SK-N-SH treated with all-trans-retinoic acid at 6 μM for 48 hours (cell line): ENCODE results near the gene IGF1.

Source experiments
- ATAC-seq: fragments of 200-7000 bp; cut with Tn5 transposase; 3 replicates; pipeline ENCODE4 v1.9.1; 2020; ENCODE audit warnings: mild to moderate bottlenecking, moderate library complexity
- ARNTL ChIP-seq: fragments of 450-650 bp; formaldehyde crosslinking; IDR thresholded peaks from 2 replicates; pipeline ENCODE4 v1.5.0; 2020; ENCODE audit warnings: low read depth, mild to moderate bottlenecking, moderate library complexity, borderline replicate concordance
- BACH2 ChIP-seq: fragments of 250-450 bp; sonication (Bioruptor Pico); IDR thresholded peaks from 2 replicates; pipeline ENCODE4 v1.9.0; 2021; ENCODE audit warnings: mild to moderate bottlenecking, borderline replicate concordance
- CSDC2 ChIP-seq: fragments of 250-450 bp; sonication (Bioruptor Pico); IDR thresholded peaks from 2 replicates; pipeline ENCODE4 v1.5.0; 2020; ENCODE audit warnings: mild to moderate bottlenecking, moderate library complexity
- ESRRG ChIP-seq: fragments of 250-450 bp; sonication (Bioruptor Pico); IDR thresholded peaks from 2 replicates; pipeline ENCODE4 v1.6.1; 2021; ENCODE audit warnings: mild to moderate bottlenecking
- GLIS3 ChIP-seq: fragments of 250-450 bp; sonication (Bioruptor Pico); IDR thresholded peaks from 2 replicates; pipeline ENCODE4 v1.5.0; 2020; ENCODE audit warnings: mild to moderate bottlenecking, moderate library complexity
- ISL1 ChIP-seq: fragments of 250-450 bp; sonication (Bioruptor Pico); IDR thresholded peaks from 2 replicates; pipeline ENCODE4 v2.1.2; 2022; ENCODE audit warnings: mild to moderate bottlenecking, moderate library complexity
- POU6F1 ChIP-seq: fragments of 250-450 bp; sonication (Bioruptor Pico); IDR thresholded peaks from 2 replicates; pipeline ENCODE4 v1.8.0; 2021; ENCODE audit warnings: low read depth, mild to moderate bottlenecking, moderate library complexity, borderline replicate concordance
- PPARA ChIP-seq: fragments of 250-450 bp; sonication (Bioruptor Pico); IDR thresholded peaks from 2 replicates; pipeline ENCODE4 v1.5.0; 2020; ENCODE audit warnings: mild to moderate bottlenecking, borderline replicate concordance
- RARB ChIP-seq: fragments of 250-450 bp; sonication (Bioruptor Pico); IDR thresholded peaks from 2 replicates; pipeline ENCODE4 v1.8.0; 2021; ENCODE audit warnings: mild to moderate bottlenecking, moderate library complexity
- SNAI2 ChIP-seq: fragments of 250-450 bp; sonication (Bioruptor Pico); IDR thresholded peaks from 2 replicates; pipeline ENCODE4 v1.5.0; 2020; ENCODE audit warnings: mild to moderate bottlenecking, moderate library complexity
- TCF4 ChIP-seq: fragments of 250-450 bp; sonication (Bioruptor Pico); IDR thresholded peaks from 2 replicates; pipeline ENCODE4 v1.8.0; 2021; ENCODE audit warnings: mild to moderate bottlenecking, moderate library complexity, borderline replicate concordance
- TOX ChIP-seq: fragments of 250-450 bp; sonication (Bioruptor Pico); IDR thresholded peaks from 2 replicates; pipeline ENCODE4 v1.8.0; 2021; ENCODE audit warnings: mild to moderate bottlenecking, moderate library complexity, borderline replicate concordance
- ZC3H10 ChIP-seq: fragments of 250-450 bp; sonication (Bioruptor Pico); IDR thresholded peaks from 2 replicates; pipeline ENCODE4 v1.5.1; 2021; ENCODE audit warnings: mild to moderate bottlenecking, moderate library complexity
- ZFP3 ChIP-seq: fragments of 250-450 bp; sonication (Bioruptor Pico); IDR thresholded peaks from 2 replicates; pipeline ENCODE4 v1.5.0; 2020; ENCODE audit warnings: mild to moderate bottlenecking, moderate library complexity
- ZNF565 ChIP-seq: fragments of 450-650 bp; formaldehyde crosslinking; conservative IDR thresholded peaks from 2 replicates; pipeline ENCODE4 v1.5.0; 2020; ENCODE audit warnings: low read depth, mild to moderate bottlenecking, moderate library complexity
- ZNF70 ChIP-seq: fragments of 450-650 bp; formaldehyde crosslinking; IDR thresholded peaks from 2 replicates; pipeline ENCODE4 v1.5.0; 2020; ENCODE audit warnings: mild to moderate bottlenecking, moderate library complexity
- ZNF8 ChIP-seq: fragments of 450-650 bp; formaldehyde crosslinking; IDR thresholded peaks from 2 replicates; pipeline ENCODE4 v1.5.0; 2020; ENCODE audit warnings: mild to moderate bottlenecking, moderate library complexity
- TF ChIP-seq, protein P1 (sequence below): fragments of 250-450 bp; sonication (Bioruptor Pico); IDR thresholded peaks from 2 replicates; pipeline ENCODE4 v1.5.0; 2020; ENCODE audit warnings: mild to moderate bottlenecking, moderate library complexity
- TF ChIP-seq, protein P2 (sequence below): fragments of 250-450 bp; sonication (Bioruptor Pico); IDR thresholded peaks from 2 replicates; pipeline ENCODE4 v1.5.1; 2021; ENCODE audit warnings: mild to moderate bottlenecking, moderate library complexity
- TF ChIP-seq, protein P3 (sequence below): fragments of 250-450 bp; sonication (Bioruptor Pico); IDR thresholded peaks from 2 replicates; pipeline ENCODE4 v1.8.0; 2020; ENCODE audit warnings: mild to moderate bottlenecking, moderate library complexity, borderline replicate concordance
- TF ChIP-seq, protein P4 (sequence below): fragments of 250-450 bp; sonication (Bioruptor Pico); IDR thresholded peaks from 2 replicates; pipeline ENCODE4 v1.5.1; 2020; ENCODE audit warnings: low read depth, mild to moderate bottlenecking, moderate library complexity

Gene IGF1

DNA sequence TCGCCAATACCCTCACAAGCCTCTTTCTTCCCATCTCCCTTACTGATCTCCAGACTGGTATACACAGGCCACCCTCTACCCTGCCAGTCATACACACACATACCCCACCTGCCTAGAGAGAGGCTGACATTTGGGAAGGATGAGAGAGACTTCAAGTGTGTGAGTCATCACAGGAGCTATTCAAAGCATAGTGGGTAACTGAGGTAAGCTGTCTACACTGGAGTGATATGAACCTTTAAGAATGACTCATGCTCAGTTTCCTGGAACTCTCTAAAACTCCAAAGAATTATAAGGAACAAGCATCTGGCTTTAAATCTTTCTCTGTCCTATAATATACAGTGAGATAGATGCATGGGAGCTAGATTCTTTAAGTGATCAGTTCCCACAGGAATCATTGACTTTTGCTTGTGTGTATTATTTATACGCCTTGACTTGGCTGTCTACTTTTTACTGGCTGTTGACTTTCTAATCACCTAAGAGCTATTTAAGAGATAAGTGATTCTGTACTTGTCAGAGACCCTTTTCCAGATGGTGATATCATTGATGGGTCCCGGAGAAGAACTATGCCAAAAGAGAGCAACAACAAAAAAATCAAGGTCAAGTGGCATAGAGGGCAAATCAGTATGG is 5.8 kb downstream of the IGF1 start (continued):
- TF ChIP-seq, protein P1, sequence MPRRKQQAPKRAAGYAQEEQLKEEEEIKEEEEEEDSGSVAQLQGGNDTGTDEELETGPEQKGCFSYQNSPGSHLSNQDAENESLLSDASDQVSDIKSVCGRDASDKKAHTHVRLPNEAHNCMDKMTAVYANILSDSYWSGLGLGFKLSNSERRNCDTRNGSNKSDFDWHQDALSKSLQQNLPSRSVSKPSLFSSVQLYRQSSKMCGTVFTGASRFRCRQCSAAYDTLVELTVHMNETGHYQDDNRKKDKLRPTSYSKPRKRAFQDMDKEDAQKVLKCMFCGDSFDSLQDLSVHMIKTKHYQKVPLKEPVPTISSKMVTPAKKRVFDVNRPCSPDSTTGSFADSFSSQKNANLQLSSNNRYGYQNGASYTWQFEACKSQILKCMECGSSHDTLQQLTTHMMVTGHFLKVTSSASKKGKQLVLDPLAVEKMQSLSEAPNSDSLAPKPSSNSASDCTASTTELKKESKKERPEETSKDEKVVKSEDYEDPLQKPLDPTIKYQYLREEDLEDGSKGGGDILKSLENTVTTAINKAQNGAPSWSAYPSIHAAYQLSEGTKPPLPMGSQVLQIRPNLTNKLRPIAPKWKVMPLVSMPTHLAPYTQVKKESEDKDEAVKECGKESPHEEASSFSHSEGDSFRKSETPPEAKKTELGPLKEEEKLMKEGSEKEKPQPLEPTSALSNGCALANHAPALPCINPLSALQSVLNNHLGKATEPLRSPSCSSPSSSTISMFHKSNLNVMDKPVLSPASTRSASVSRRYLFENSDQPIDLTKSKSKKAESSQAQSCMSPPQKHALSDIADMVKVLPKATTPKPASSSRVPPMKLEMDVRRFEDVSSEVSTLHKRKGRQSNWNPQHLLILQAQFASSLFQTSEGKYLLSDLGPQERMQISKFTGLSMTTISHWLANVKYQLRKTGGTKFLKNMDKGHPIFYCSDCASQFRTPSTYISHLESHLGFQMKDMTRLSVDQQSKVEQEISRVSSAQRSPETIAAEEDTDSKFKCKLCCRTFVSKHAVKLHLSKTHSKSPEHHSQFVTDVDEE (CRISPR knock-in tag) = no peak
- TF ChIP-seq ZNF8 (CRISPR knock-in tag) (no peak), ZC3H10 (CRISPR knock-in tag) (no peak), TOX (CRISPR knock-in tag) (no peak)
- TF ChIP-seq, all 23 proteins: peak for 0

- ATAC-seq = no peak
Observed at GRCh38 chr12:102472496-102472895, 7.9 kb downstream of the IGF1 start.

GRCh38 chr12:102471556-102471955 is 8.8 kb downstream of the IGF1 start:
- ATAC-seq = no peak; the same call in 2 of the 3 replicates
- TF ChIP-seq, protein P2, sequence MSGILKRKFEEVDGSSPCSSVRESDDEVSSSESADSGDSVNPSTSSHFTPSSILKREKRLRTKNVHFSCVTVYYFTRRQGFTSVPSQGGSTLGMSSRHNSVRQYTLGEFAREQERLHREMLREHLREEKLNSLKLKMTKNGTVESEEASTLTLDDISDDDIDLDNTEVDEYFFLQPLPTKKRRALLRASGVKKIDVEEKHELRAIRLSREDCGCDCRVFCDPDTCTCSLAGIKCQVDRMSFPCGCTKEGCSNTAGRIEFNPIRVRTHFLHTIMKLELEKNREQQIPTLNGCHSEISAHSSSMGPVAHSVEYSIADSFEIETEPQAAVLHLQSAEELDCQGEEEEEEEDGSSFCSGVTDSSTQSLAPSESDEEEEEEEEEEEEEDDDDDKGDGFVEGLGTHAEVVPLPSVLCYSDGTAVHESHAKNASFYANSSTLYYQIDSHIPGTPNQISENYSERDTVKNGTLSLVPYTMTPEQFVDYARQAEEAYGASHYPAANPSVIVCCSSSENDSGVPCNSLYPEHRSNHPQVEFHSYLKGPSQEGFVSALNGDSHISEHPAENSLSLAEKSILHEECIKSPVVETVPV (CRISPR knock-in tag) = no peak
- TF ChIP-seq TOX (CRISPR knock-in tag) = no peak
- TF ChIP-seq ZNF70 (CRISPR knock-in tag) = no peak
- TF ChIP-seq PPARA (CRISPR knock-in tag) = no peak
- TF ChIP-seq, protein P1 (CRISPR knock-in tag) = no peak
- TF ChIP-seq, protein P3, sequence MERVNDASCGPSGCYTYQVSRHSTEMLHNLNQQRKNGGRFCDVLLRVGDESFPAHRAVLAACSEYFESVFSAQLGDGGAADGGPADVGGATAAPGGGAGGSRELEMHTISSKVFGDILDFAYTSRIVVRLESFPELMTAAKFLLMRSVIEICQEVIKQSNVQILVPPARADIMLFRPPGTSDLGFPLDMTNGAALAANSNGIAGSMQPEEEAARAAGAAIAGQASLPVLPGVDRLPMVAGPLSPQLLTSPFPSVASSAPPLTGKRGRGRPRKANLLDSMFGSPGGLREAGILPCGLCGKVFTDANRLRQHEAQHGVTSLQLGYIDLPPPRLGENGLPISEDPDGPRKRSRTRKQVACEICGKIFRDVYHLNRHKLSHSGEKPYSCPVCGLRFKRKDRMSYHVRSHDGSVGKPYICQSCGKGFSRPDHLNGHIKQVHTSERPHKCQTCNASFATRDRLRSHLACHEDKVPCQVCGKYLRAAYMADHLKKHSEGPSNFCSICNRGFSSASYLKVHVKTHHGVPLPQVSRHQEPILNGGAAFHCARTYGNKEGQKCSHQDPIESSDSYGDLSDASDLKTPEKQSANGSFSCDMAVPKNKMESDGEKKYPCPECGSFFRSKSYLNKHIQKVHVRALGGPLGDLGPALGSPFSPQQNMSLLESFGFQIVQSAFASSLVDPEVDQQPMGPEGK (CRISPR knock-in tag) = no peak
- no peak for TF ChIP-seq ZNF8 (CRISPR knock-in tag)
- TF ChIP-seq GLIS3 (CRISPR knock-in tag) = no peak
- TF ChIP-seq ZC3H10 (CRISPR knock-in tag) = no peak
- no peak for TF ChIP-seq ESRRG (CRISPR knock-in tag)
- TF ChIP-seq POU6F1 (CRISPR knock-in tag) = no peak
- no peak for TF ChIP-seq ZNF565

More at GRCh38 chr12:102472496-102472895, 7.9 kb downstream of the IGF1 start:
- no peak for TF ChIP-seq ZC3H10 (CRISPR knock-in tag)
- TF ChIP-seq BACH2 = no peak
- no peak for TF ChIP-seq ESRRG (CRISPR knock-in tag)
- TF ChIP-seq, protein P2 (CRISPR knock-in tag) = no peak
- TF ChIP-seq ZNF70 (CRISPR knock-in tag) = no peak
- no peak for TF ChIP-seq SNAI2 (CRISPR knock-in tag)
- no peak for TF ChIP-seq ZFP3 (CRISPR knock-in tag)
- no peak for TF ChIP-seq ARNTL (CRISPR knock-in tag)
- no peak for TF ChIP-seq ZNF8 (CRISPR knock-in tag)
- no peak for TF ChIP-seq TCF4 (CRISPR knock-in tag)
- no peak for TF ChIP-seq CSDC2 (CRISPR knock-in tag)
- no peak for TF ChIP-seq ISL1 (CRISPR knock-in tag)
- TF ChIP-seq, protein P4, sequence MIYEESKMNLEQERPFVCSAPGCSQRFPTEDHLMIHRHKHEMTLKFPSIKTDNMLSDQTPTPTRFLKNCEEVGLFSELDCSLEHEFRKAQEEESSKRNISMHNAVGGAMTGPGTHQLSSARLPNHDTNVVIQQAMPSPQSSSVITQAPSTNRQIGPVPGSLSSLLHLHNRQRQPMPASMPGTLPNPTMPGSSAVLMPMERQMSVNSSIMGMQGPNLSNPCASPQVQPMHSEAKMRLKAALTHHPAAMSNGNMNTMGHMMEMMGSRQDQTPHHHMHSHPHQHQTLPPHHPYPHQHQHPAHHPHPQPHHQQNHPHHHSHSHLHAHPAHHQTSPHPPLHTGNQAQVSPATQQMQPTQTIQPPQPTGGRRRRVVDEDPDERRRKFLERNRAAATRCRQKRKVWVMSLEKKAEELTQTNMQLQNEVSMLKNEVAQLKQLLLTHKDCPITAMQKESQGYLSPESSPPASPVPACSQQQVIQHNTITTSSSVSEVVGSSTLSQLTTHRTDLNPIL (CRISPR knock-in tag) = no peak
- TF ChIP-seq GLIS3 (CRISPR knock-in tag) = no peak
- TF ChIP-seq, protein P3 (CRISPR knock-in tag) = no peak
- TF ChIP-seq ZNF565 = no peak
- no peak for TF ChIP-seq RARB
